CD4-positive, alpha-beta T cell treated with Interleukin-21 for 1 hour (primary cell): ENCODE measurements around the gene ARFGEF3.
"Not testable (repeated sequence)": the region's sequence is repeated elsewhere in the genome, so short reads cannot be mapped to it uniquely, and the experiment has no call there.

Experiments
- DNase-seq: peaks from one replicate; pipeline ENCODE4 v3.0.0-alpha.2; 2020

Gene ARFGEF3

DNA sequence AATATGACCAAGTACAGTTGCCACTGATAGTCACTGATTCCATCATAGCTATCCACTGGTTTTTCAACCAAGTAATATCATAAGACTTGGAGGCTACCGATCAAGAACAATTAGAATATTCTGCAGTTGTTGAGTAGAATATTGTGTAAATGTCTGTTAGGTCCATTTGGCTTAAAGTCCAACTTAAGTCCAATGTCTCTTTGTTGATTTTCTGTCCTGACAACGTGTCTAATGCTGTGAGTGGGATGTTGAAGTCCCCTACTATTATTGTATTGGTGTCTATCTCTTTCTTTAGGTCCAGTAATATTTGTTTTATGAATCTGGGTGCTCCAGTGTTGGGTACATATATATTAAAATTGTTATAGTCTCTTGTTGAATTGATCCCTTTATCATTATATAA lies 13.9 kb downstream of the ARFGEF3 start:
- DNase-seq: no peak

DNA sequence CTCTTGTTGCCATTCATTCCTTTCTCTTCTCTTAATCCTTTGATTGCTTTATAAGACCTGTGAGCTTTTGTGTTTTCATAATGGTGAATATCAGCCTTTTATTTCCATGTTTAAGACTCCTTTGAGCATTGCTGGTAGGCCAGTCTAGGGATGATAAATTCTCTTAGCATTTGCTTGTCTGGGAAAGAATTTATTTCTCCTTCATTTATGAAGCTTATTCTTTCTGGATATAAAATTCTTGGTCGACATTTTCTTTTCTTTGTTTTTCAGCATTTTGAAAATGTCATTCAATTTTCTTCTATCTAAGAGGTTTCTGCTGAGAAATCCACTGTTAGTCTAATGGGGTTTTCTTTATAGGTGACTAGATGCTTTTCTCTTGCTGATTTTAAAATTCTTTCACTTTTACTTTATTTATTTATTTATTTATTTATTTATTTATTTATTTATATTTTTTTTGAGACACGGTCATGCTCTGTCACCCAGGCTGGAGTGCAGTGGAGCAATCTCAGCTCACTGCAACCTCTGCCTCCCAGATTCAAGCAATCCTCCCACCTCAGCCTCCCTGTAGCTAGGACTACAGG lies 15.0 kb downstream of the ARFGEF3 start:
- DNase-seq: no peak

DNA sequence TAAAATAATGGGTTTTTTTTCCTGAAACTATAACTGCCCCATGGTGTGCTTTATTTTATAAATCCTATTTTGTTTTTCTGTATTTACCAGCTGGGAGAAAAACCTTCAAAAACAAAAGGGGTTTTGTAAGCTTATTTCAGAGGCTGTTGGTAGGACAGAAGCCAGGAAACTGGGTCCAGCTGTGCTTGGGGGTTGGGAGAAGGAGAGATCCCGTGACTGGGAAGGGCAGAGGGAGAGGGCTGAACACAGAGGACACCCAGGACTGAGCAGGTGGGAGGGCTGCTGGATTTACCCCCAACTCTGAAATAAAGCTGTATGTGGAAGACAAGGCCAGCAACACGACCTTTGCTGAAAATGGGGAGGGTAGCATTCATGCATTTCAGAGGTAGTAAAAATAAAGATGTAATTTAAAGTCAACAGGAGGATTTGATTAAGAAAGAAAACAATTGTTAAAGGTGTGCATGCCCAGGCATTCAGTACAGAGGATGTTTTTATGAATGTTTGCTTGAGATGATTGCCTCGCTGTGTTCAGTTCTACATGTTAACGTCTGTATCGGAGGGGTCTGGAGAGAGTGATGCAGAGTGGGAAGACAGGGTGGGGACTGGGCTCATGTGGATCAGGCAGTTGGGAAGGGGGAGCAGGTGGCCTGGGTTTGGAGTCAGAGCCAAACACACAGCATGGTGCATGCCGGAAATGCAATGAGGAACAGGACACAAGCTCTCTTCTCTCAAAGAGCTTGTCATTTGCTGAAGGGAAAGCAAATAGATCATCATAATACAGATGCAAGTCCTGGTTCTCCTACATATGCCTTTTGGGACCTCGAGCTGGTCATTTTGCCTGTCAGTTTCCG lies 21.4 kb downstream of the ARFGEF3 start:
- DNase-seq: no peak

DNA sequence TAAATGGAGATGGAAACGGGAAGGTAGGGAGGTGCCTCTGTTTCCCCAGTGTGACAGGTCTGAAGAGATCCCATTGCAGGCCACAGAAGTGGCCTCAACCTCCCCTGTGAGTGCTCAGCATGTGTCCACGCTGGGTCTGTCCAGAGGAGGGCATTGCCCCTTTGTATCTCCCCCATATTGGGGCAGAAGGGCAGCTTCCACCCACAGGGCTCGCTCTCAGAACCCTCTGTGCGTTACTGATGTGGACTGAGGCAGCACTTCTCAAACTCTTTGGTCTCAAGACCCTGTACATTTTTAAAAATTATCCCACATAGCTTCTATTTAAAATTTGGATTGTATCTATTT lies 22.0 kb downstream of the ARFGEF3 start:
- no peak for DNase-seq

DNA sequence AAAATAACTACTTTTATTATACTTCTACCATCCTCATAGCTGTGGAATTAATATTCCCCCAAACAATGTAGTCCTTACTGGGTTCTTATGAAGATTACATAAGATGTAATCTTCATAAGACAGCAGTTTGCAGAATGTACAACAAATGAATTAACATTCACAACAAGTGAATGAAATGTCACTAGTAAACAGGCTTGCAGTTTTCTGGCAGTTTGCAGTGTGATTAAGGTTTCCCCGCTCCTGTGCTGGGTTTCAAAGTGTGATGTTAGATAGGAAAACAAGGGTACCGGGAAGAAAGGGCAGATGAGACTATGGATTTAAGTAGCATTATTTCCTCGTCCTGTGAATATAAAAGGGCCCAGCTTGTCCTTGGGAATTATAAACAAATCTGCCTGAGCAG lies 22.5 kb downstream of the ARFGEF3 start:
- DNase-seq: no peak

DNA sequence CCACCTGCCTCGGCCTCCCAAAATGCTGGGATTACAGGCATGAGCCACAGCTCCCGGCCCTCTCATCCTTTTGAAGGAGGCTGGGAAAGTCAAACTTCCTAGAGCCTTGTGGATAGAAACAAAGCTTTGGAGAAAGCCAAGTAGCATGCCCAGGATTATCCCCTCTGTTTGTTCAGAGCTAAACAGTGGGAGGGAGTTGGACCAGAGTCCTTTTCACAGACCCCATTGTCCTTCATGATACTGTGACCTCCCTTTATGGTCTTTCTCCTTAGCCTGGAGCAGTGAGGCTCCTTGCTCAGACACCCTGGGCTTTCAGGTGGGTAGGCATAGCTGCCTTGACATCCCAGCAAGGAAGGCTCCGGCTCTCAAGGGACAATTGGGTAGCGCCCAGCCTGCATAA lies 25.4 kb downstream of the ARFGEF3 start:
- no peak for DNase-seq

DNA sequence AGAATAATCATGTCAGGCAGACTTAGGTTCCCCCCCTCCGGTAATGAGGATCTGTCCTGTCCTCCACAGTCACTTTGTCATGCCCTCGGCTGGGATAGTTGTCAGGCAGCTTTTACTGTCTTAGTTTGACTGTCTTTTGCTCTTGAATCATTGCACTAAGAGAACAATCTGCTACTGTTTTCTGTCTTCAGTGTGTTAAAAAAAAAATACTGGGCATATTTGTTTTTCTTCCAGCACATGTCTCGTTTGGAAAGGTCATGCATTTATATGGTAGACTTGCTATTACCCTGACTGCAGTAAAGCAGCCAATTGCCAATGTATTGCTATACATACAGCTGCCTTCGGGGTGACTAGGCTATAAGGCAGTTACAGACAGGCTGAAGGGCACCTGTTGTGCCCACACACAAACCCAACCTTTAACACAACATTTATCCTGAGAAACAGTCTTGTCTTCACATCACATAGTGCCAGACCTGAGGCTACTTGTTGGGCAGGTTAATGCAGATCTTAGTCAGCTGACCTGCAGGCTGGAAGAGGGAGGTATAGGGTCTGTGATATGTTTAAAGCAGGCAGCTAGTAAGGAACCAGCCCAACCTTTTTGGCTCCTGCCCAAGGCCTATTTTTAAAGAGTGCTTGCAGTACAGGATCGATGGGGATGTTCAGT lies 26.7 kb downstream of the ARFGEF3 start:
- no peak for DNase-seq

DNA sequence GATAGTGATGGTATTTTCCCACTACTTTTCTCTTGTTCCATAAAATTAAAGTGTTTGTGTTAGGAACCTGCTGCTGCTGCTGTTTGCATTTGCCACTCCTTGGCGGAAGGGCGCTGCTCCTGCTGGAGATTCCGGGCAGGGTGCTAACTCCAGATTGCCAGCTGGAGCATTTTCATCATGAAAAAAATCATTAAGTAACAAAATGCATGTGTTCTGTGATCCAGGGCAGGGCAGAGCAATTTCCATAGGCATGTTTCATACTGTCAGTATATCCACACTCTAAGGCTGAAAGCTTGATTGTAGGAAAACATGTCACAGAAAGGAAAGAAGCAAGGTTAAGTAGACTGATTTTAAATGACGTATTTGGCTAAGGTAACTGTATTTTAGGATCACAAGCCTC lies 32.5 kb downstream of the ARFGEF3 start:
- no peak for DNase-seq

DNA sequence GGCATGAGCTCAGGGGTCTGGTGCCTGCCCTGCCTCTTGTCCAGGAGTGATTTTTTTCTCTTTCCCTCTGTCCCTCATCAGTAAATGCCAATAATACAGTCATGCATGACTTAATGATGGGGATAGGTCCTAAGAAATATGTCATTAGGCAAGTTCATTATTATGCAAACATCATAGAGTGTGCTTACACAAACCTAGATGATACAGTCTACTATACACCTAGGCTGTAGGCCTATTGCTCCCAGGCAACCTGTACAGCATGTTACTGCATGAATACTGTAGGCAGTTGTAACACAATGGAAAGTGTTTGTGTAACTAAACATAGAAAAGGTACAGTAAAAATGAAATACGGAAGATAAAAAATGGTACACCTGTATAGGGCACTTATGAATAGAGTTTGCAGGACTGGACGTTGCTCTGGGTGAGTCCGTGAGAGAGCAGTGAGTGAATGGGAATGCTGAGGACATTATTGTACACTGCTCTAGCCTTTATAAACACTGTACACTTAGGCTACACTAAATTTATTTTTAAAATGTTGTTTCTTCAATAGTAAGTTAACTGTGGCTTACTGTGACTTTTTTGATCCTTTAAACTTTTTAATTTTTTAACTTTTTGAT lies 34.5 kb downstream of the ARFGEF3 start:
- no peak for DNase-seq

DNA sequence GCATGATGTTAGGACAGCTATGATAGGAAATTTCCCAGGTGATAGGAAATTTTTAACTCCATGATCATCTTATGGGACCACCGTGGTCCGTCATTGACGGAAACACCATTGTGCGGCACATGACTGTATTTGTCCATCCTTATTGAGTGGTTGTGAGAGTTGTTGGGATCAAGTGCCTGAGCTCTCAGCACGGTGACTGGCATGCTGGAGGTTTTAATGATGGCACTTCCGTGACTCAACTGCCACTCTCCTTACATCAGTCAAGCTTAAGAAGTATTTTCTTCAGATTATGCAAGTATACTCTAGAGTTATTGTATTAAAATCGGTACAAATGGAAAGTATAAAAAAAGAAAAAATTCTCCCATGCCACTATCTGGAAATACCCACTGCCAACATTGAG lies 35.8 kb downstream of the ARFGEF3 start:
- no peak for DNase-seq

DNA sequence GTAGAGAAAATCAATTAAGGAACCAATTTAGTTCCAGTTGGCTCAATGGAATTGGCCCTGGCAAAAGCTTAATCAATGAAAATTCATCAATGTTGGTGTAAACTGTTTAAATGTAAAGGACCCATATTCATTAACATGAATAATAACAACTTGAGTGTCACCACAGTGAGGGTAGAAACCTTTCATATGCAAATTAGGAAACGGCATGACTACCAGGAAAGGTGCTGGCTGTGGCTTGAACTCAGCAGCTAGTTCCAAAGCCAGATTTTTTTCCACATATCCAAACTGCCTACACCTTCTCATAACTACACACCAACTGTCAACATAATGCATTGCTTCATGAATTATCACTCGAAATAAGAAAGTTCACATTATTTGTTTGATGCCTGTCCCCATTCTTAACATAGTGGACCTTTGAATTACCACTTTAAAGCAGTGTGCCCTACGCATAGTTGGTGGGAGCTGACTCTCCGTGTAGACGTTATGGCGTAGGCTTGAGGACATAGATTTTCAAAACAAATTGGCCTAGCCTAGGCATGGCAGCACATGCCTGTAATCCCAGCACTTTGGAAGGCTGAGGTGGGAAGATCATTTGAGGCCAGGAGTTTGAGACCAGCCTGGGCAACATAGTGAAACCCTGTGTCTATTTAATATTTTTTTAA lies 36.8 kb downstream of the ARFGEF3 start:
- no peak for DNase-seq

DNA sequence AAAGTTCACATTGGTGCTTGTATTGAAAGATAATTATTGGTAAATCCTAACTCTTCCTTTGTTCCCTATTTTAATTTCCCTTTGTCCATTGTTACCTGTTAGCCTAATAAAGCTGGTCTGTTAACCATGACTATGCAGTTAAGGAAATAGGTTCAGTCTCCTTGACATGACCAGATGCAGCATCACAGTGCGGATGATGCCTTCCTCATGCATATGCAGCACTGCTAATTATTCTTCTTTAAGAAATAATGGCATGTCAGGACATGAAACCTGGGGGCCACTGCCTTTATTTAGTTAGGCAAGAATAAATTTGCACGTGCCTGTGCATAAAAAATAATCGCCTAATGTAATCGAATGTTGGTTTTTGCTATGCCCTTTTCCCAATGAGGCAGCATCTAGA lies 40.1 kb downstream of the ARFGEF3 start:
- no peak for DNase-seq

DNA sequence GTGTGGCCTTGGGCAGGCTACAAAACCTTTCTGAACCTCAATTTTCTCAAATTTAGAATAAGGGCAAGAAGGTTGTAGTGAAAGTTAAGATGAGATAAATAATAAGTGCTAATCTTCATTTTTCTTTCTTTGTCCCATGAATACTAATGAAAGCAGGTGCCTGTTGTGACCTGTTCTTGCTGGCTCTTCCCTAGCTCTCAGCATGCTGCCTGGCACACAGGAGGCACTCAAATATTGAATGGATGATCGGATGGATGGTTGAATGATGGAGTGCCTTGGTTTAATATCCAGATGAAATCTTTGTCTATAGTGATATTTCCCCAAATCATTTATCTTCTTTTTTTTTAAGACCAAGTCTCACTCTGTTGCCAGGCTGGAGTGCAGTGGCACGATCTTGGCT lies 41.6 kb downstream of the ARFGEF3 start:
- DNase-seq: no peak

DNA sequence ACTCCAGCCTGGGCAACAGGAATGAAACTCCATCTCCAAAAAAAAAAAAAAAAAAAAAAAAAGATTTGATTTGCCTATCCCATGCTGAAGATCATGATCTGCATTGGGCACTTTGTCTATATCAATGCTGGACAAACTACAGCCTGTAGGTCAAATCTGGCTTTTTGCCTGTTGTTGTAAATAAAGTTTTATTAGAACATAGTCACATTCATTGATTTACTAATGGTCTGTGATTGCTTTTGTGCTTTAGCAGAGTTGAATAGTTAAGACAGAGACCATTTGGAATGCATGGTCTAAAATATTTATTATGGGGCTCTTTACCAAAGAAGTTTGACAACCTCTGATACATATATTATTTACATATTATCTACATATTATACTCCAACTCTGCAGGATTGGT lies 42.6 kb downstream of the ARFGEF3 start:
- no peak for DNase-seq

DNA sequence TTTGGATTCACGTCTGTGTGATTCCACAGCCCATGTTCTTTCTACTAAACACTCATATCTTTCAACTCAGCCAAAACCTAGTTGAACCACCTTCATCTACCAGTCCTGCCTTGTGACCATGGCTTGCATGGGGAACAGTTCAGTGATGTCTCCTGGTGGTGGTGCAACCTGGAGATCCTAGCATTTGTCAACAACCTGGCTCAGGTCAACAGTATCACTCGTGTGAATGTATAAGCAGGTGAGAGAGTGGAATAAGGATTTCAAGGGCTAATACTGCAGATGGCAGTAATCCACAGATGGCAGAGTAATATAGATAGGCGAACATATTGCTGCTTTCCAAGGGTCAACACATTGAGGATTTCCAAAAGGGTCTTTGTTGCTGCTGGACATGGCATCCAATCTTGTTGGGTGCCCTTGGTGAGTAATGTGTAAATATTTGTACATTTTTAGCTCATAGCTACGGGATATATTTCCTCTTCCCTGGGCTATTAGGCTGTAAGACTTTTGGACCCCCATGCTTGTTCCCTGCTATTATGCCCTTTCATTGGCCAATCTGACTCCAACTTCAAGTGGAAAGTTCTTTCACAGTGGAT lies 43.1 kb downstream of the ARFGEF3 start:
- no peak for DNase-seq

DNA sequence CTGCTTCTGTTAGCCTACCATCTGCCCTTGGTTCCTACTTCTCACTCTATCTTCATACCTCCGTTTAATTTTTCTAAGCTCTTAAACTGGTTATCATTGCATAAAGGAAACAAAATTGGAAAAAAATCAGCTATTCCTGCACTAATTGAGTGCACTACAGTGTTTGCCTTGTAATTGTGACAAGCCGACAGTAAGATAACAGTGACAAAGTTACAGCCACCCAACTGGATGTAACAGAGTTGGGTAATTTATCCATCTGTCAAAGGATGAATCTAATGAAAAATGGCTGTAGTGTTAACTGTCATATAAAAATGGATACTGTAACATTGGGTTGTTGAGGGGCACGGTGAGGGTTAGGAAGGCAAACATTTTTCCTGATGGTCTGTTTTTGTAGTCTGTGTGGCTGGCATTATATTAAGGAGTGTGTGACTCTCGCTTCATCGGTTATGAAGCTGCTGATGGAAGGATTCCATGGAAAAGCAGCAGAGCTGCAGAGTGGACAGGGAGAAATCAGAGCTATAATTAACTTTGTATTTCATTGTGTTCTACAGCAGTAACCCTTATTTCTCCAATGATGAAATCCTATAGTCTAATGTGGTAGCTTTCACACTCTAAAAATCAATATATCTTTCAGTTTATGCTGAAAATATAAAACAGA lies 43.8 kb downstream of the ARFGEF3 start:
- DNase-seq: no peak

DNA sequence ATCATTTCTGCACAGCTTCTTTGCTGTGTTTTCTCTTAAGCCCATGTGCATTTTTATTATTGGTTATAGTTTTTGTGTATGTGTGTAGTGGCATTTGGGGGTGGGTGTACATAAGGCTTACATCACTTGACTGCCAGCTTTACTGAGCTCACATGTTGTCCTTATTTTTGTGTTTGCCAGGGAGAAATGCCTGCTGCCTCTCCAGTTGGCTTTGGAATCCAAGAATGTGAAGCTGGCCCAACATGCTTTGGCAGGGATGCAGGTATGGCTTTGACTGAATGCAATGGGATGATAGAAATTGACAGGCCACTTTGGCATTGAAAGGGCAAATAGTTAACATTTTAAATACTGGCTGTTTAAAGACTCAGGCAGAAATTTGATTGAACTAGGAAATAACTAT lies 45.1 kb downstream of the ARFGEF3 start:
- DNase-seq: no peak

DNA sequence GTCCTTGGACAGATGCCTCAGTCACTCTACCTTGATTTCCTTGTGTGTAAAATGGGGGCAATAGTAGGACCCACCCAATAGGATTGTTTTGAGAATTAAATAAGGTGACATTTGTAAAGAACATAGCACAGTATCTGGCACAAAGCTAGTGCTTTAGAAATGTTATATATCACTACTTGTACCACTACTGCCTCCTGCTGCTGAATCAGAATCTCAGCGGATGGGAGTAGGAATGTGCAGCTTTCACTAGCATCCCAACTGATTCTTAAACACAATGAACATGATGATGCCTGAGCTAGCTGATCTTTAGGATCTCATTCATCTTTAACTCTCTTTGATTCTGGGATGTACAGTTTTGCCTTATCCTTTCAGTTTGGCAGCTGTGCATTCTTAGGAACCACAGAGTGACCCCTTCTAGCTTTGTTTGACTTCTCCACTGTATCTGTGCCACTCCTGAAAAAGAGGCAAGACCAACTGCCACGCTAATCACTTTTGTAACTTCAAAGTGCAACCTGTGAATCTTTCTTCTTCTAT lies 49.4 kb downstream of the ARFGEF3 start:
- no peak for DNase-seq

DNA sequence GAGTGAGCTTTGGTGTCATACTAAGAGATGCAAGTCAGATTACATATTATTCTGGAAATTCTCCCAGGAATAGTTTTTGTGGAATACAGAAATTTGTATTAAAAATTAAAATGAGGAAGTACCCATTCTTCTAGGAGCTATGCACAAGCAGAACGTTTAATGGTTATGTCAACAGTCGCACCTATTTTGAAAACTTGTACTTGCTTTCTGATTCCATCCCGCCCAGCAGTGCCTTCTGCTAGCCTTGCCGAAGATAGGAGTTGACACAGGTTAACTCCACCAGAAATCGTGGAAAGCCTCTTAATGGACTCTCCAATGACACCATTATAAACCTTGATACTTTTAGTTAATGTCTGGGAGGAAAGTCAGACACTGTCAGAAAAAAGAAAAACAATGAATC lies 49.9 kb downstream of the ARFGEF3 start:
- no peak for DNase-seq

DNA sequence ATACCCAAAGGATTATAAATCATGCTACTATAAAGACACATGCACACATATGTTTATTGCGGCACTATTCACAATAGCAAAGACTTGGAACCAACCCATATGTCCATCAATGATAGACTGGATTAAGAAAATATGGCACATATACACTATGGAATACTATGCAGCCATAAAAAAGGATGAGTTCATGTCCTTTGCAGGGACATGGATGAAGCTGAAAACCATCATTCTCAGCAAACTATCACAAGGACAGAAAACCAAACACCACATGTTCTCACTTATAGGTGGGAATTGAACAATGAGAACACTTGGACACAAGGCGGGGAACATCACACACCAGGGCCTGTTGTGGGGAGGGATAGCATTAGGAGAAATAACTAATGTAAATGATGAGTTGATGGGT lies 50.8 kb downstream of the ARFGEF3 start:
- not testable (repeated sequence) for DNase-seq

DNA sequence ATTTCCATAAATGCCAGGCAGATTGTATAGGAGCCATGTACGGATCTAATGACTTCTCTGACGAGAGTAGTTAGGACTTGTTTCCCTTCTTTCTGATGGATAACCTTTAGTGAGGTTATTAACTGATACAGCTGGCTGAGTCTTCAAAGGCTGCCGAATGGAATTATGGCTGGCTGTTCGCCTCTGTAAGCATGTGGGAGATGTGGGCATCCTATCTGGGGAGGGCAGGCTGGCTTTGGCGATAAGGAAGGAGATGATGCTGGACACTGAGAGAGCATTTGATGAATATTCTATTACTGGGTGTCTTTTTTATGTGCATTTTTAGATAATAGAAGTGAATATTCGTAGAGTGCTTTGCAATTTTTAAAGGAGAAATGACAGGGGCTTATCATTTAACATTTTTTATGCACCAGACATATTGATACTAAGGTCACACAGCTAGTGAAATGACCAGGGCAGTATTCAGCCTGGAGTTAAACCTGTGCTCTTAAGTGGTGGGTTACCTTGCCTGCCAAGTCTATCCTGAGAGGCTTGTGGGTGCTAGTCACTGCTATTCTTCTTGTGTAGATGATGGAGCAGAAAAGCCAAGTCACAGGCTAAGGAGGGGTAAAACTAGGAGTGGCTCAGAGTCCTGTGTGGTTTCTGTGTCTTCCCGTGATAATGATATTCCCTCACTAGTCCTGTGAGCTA lies 53.5 kb downstream of the ARFGEF3 start:
- no peak for DNase-seq

DNA sequence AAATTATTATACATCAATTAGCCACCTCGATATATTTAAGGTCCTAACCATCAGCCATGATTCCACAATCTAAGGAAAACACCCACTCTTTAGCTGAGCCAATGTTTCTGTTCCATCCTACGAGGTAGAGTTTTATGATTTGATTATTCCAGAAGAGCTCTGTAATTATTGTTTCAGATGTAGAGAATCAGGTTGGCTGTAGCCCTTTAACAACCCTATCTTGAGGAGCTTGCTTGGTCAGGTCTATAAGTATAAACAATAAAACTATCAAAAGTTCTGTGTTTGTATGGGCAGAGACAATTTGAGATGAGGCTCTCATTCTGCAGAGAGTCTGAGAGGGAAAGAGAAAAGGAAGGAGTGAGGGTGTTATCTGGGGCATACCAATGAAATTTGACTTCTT lies 56.7 kb downstream of the ARFGEF3 start, which contains the start of gene PBOV1:
TSS of gene PBOV1 (minus strand) at position 43 of the 400 bp plus-strand sequence. CDS start 96 bp downstream, outside the sequence.
- DNase-seq: no peak
